ENCODE measurements around the gene LRRC10B. TPM values are rescaled to one million over a fixed set of nuclear protein-coding genes. Genes with fewer than 3 reads are reported as not detected.

The LRRC10B gene
- total RNA-seq, 3 donors from 2014 or later: 0.72 to 1.7 (median 0.89) TPM

GRCh38 chr11:61526229-61526628, 17.7 kb downstream of the LRRC10B start:
- DNase-seq (no peak), ATAC-seq (no peak)
- H3K4me1 ChIP-seq (ENCODE audit: low read depth): no peaks in the 10 kb centered on the region
- no peaks in the 10 kb centered on the region for H3K9me3 ChIP-seq
- no peak for TF ChIP-seq CTCF (IDR thresholded peaks at IDR 0.05)
- no peaks in the 10 kb centered on the region for H3K36me3 ChIP-seq (ENCODE audit: low read depth)
- intact Hi-C loops (cut with DNase I, micrococcal nuclease): no loop called here
- no peak overlapping the region for H3K4me3 ChIP-seq

- no peak overlapping the region for H3K4me3 ChIP-seq
- ATAC-seq (no peak), DNase-seq (no peak)
- TF ChIP-seq CTCF (IDR thresholded peaks at IDR 0.05): no peak
- intact Hi-C loops (cut with DNase I, micrococcal nuclease): no loop called here
- no peaks in the 10 kb centered on the region for H3K4me1 ChIP-seq (ENCODE audit: low read depth)
- H3K9me3 ChIP-seq: no peaks in the 10 kb centered on the region
- no peaks in the 10 kb centered on the region for H3K36me3 ChIP-seq (ENCODE audit: low read depth)
These were observed 18.6 kb downstream of the LRRC10B start for GRCh38 chr11:61526956-61527731.

- Histone ChIP-seq H3K9me3 (no peaks in the 10 kb centered on the region), H3K36me3 (ENCODE audit: low read depth) (no peaks in the 10 kb centered on the region), H3K4me1 (ENCODE audit: low read depth) (peaks cover 8% of the 10 kb centered on the region), H3K4me3 (no peak overlapping the region)
- no peak for ATAC-seq
- no peak for DNase-seq
- intact Hi-C loops (cut with DNase I, micrococcal nuclease): no loop called here
- TF ChIP-seq CTCF (IDR thresholded peaks at IDR 0.05): no peak
These were observed 19.6 kb downstream of the LRRC10B start for GRCh38 chr11:61528114-61528513.

- ATAC-seq: no peak
- no peaks in the 10 kb centered on the region for H3K36me3 ChIP-seq (ENCODE audit: low read depth)
- H3K4me1 ChIP-seq (ENCODE audit: low read depth): peaks cover 21% of the 10 kb centered on the region
- TF ChIP-seq CTCF (IDR thresholded peaks at IDR 0.05): no peak
- intact Hi-C loops (cut with DNase I, micrococcal nuclease): no loop called here
- H3K9me3 ChIP-seq: no peaks in the 10 kb centered on the region
- no peak for DNase-seq
- no peak overlapping the region for H3K4me3 ChIP-seq
These were observed 21.1 kb downstream of the LRRC10B start for GRCh38 chr11:61529537-61530225.

- ATAC-seq: no peak
These were observed 22.5 kb downstream of the LRRC10B start for GRCh38 chr11:61531044-61531443.

More at GRCh38 chr11:61531044-61531443, 22.5 kb downstream of the LRRC10B start:
- Histone ChIP-seq H3K4me1 (ENCODE audit: low read depth) (peaks cover 24% of the 10 kb centered on the region), H3K9me3 (no peaks in the 10 kb centered on the region), H3K36me3 (ENCODE audit: low read depth) (no peaks in the 10 kb centered on the region), H3K4me3 (no peak overlapping the region)
- no peak for DNase-seq
- intact Hi-C loops (cut with DNase I, micrococcal nuclease): no loop called here
- TF ChIP-seq CTCF (IDR thresholded peaks at IDR 0.05): no peak
